ENCODE data around the gene PLAC9. TPM values are rescaled to one million over a fixed set of nuclear protein-coding genes. Genes with fewer than 3 reads are reported as not detected.

PLAC9 gene
- total RNA-seq, 1 donor, result 19.2 TPM

GRCh38 chr10:80108576-80109239 lies 23.8 kb upstream of the PLAC9 start:
- H3K79me2 ChIP-seq (ENCODE audit: insufficient read depth, low read length), result no peaks in the 10 kb centered on the region
- no peaks in the 10 kb centered on the region for H3K36me3 ChIP-seq (ENCODE audit: insufficient read depth, low read length)
- no peak overlapping the region for H3K4me3 ChIP-seq (ENCODE audit: insufficient read depth, low read length)
- TF ChIP-seq, protein P1, sequence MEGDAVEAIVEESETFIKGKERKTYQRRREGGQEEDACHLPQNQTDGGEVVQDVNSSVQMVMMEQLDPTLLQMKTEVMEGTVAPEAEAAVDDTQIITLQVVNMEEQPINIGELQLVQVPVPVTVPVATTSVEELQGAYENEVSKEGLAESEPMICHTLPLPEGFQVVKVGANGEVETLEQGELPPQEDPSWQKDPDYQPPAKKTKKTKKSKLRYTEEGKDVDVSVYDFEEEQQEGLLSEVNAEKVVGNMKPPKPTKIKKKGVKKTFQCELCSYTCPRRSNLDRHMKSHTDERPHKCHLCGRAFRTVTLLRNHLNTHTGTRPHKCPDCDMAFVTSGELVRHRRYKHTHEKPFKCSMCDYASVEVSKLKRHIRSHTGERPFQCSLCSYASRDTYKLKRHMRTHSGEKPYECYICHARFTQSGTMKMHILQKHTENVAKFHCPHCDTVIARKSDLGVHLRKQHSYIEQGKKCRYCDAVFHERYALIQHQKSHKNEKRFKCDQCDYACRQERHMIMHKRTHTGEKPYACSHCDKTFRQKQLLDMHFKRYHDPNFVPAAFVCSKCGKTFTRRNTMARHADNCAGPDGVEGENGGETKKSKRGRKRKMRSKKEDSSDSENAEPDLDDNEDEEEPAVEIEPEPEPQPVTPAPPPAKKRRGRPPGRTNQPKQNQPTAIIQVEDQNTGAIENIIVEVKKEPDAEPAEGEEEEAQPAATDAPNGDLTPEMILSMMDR (IDR thresholded peaks at IDR 0.05; ENCODE audit: extremely low read depth, low read depth, low read length), result no peak
- H3K9me3 ChIP-seq (ENCODE audit: low read depth, low read length), result peaks cover 10% of the 10 kb centered on the region
- H3K27ac ChIP-seq (ENCODE audit: low read depth, low read length), result no peak overlapping the region
- no peak overlapping the region for H3K4me2 ChIP-seq (ENCODE audit: insufficient read depth, low read length)
- no peaks in the 10 kb centered on the region for H3K27me3 ChIP-seq (ENCODE audit: insufficient read depth, low read length)
- no peak overlapping the region for H2AFZ ChIP-seq (ENCODE audit: low read length)
- H3K4me1 ChIP-seq (ENCODE audit: insufficient read depth, low read length), result peaks cover 17% of the 10 kb centered on the region
- H4K20me1 ChIP-seq (ENCODE audit: insufficient read depth, low read length), result no peaks in the 10 kb centered on the region
- DNase-seq (ENCODE audit: insufficient read length, low spot score, missing footprints), result no peak

DNA sequence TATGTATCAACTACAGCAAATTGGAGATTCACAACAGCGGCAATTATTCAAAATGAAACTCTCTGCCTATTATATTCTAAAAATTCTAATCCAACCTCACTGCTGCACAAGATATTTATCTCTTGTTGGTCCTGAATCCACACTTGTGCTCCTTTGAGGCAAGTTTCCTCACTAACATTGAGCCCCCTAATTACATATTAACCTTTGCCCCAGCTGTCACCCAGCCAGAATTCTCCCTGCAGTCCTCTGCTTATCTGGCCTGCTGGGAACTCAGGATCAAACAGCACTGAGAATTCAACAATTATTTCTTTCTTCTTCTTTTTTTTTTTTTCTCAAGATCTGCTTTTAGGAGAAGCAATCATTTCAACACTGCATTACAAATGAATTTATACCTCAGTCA lies 21.5 kb upstream of the PLAC9 start:
- TF ChIP-seq, protein P1 (IDR thresholded peaks at IDR 0.05; ENCODE audit: extremely low read depth, low read depth, low read length), result no peak
- H3K4me2 ChIP-seq (ENCODE audit: insufficient read depth, low read length), result no peak overlapping the region
- H3K27me3 ChIP-seq (ENCODE audit: insufficient read depth, low read length), result no peaks in the 10 kb centered on the region
- no peak for DNase-seq (ENCODE audit: insufficient read length, low spot score, missing footprints)
- no peak overlapping the region for H3K4me3 ChIP-seq (ENCODE audit: insufficient read depth, low read length)
- H3K79me2 ChIP-seq (ENCODE audit: insufficient read depth, low read length), result no peaks in the 10 kb centered on the region
- no peaks in the 10 kb centered on the region for H3K36me3 ChIP-seq (ENCODE audit: insufficient read depth, low read length)
- H2AFZ ChIP-seq (ENCODE audit: low read length), result no peak overlapping the region
- peaks cover 4% of the 10 kb centered on the region for H3K4me1 ChIP-seq (ENCODE audit: insufficient read depth, low read length)
- H4K20me1 ChIP-seq (ENCODE audit: insufficient read depth, low read length), result no peaks in the 10 kb centered on the region
- H3K9me3 ChIP-seq (ENCODE audit: low read depth, low read length), result peaks cover 10% of the 10 kb centered on the region
- H3K27ac ChIP-seq (ENCODE audit: low read depth, low read length), result no peak overlapping the region

- no peaks in the 10 kb centered on the region for H3K79me2 ChIP-seq (ENCODE audit: insufficient read depth, low read length)
- no peaks in the 10 kb centered on the region for H3K9me3 ChIP-seq (ENCODE audit: low read depth, low read length)
- H3K4me1 ChIP-seq (ENCODE audit: insufficient read depth, low read length), result peaks cover 15% of the 10 kb centered on the region
- no peak overlapping the region for H3K27ac ChIP-seq (ENCODE audit: low read depth, low read length)
- H3K36me3 ChIP-seq (ENCODE audit: insufficient read depth, low read length), result no peaks in the 10 kb centered on the region
- no peaks in the 10 kb centered on the region for H4K20me1 ChIP-seq (ENCODE audit: insufficient read depth, low read length)
- TF ChIP-seq, protein P1 (IDR thresholded peaks at IDR 0.05; ENCODE audit: extremely low read depth, low read depth, low read length), result no peak
- no peak overlapping the region for H3K4me3 ChIP-seq (ENCODE audit: insufficient read depth, low read length)
- no peak for DNase-seq (ENCODE audit: insufficient read length, low spot score, missing footprints)
- no peaks in the 10 kb centered on the region for H3K27me3 ChIP-seq (ENCODE audit: insufficient read depth, low read length)
- H2AFZ ChIP-seq (ENCODE audit: low read length), result no peak overlapping the region
- no peak overlapping the region for H3K4me2 ChIP-seq (ENCODE audit: insufficient read depth, low read length)
Measured at GRCh38 chr10:80118669-80119068, 13.9 kb upstream of the PLAC9 start.

- H3K36me3 ChIP-seq (ENCODE audit: insufficient read depth, low read length), result no peaks in the 10 kb centered on the region
- DNase-seq (ENCODE audit: insufficient read length, low spot score, missing footprints), result peak; percentile 76
- H3K4me1 ChIP-seq (ENCODE audit: insufficient read depth, low read length), result peaks cover 21% of the 10 kb centered on the region
- no peaks in the 10 kb centered on the region for H3K79me2 ChIP-seq (ENCODE audit: insufficient read depth, low read length)
- H3K9me3 ChIP-seq (ENCODE audit: low read depth, low read length), result no peaks in the 10 kb centered on the region
- peak overlapping the region; percentile 71 for H3K4me2 ChIP-seq (ENCODE audit: insufficient read depth, low read length)
- H3K27me3 ChIP-seq (ENCODE audit: insufficient read depth, low read length), result no peaks in the 10 kb centered on the region
- H3K27ac ChIP-seq (ENCODE audit: low read depth, low read length), result peak overlapping the region; percentile 77
- peak overlapping the region; percentile 14 for H2AFZ ChIP-seq (ENCODE audit: low read length)
- TF ChIP-seq, protein P1 (IDR thresholded peaks at IDR 0.05; ENCODE audit: extremely low read depth, low read depth, low read length), result no peak
- no peaks in the 10 kb centered on the region for H4K20me1 ChIP-seq (ENCODE audit: insufficient read depth, low read length)
- peak overlapping the region; percentile 34 for H3K4me3 ChIP-seq (ENCODE audit: insufficient read depth, low read length)
Measured at GRCh38 chr10:80122110-80122710, 10.3 kb upstream of the PLAC9 start.
